GM12878 (cell line): ENCODE results near the gene ARHGAP22. TPM values are rescaled to one million over a fixed set of nuclear protein-coding genes. Genes with fewer than 3 reads are reported as not detected.

Experiments
- ATAC-seq: fragments of 200-7000 bp; cut with Tn5 transposase; 3 replicates; pipeline ENCODE4 v1.9.1; 2020; ENCODE audit warnings: mild to moderate bottlenecking, moderate library complexity
- BruUV-seq: library from RNA; stranded (reverse); fragments of 400-500 nt; replicated peaks from 2 replicates; lab custom pipeline; 2021; lab: Mats Ljungman, UMichigan
- CTCF ChIA-PET: fragments of 300-600 bp; sonication (Branson Sonifier 250); formaldehyde crosslinking; extraction: SDS; loops from one replicate; lab custom pipeline; 2021; ENCODE audit warnings: inconsistent platforms; lab: Yijun Ruan, JAX
- POLR2A ChIA-PET: fragments of 350-600 bp; formaldehyde crosslinking; extraction: SDS; loops from one replicate; lab custom pipeline; 2021; ENCODE audit warnings: inconsistent platforms; lab: Charles Lee
- RAD21 ChIA-PET: fragments of 300-600 bp; sonication (Branson Sonifier 250); formaldehyde crosslinking; loops from one replicate; lab custom pipeline; 2023; ENCODE audit warnings: antibody characterized with exemption; ENCODE audit not compliant: unreplicated experiment; lab: Charles Lee
- SMC1A ChIA-PET: fragments of 300-600 bp; sonication (Branson Sonifier 250); formaldehyde crosslinking; loops from one replicate; lab custom pipeline; 2023; ENCODE audit not compliant: unreplicated experiment, uncharacterized antibody; lab: Charles Lee
- DNase-seq: peaks from one replicate; pipeline ENCODE4 v3.0.0-alpha.2; 2011; ENCODE audit warnings: low read depth, low spot score
- FAIRE-seq: peaks from 3 replicates; lab custom pipeline; 2011; peaks lifted over from hg19 to GRCh38; lab: Jason Lieb, UNC
- H2AFZ ChIP-seq: 2 replicates; pipeline ENCODE4 v1.6.0; 2011; ENCODE audit warnings: low read depth, low read length, control low read depth; ENCODE audit not compliant: control insufficient read depth
- H3K27ac ChIP-seq: 2 replicates; pipeline ENCODE4 v1.5.1; 2011; ENCODE audit warnings: control low read depth; ENCODE audit not compliant: control insufficient read depth, insufficient read depth
- H3K27me3 ChIP-seq, 2 experiments: replicated peaks in 1 of 2; 2 replicates each; pipeline versions ENCODE4 v1.6.0 to v1.6.1; 2011; ENCODE audit warnings: low read length in 1 of 2; ENCODE audit not compliant: control insufficient read depth in 2 of 2, insufficient read depth in 2 of 2
- H3K36me3 ChIP-seq, 2 experiments: 2 replicates each; pipeline ENCODE4 v1.5.1; 2011; ENCODE audit warnings: low read length in 1 of 2; ENCODE audit not compliant: control insufficient read depth in 2 of 2, insufficient read depth in 2 of 2
- H3K4me1 ChIP-seq: 2 replicates; pipeline ENCODE4 v1.6.1; 2011; ENCODE audit warnings: mild to moderate bottlenecking, low read length, moderate library complexity, mixed read lengths; ENCODE audit not compliant: control insufficient read depth, insufficient read depth
- H3K4me2 ChIP-seq: 2 replicates; pipeline ENCODE4 v1.6.0; 2011; ENCODE audit warnings: control low read depth; ENCODE audit not compliant: control insufficient read depth, insufficient read depth
- H3K4me3 ChIP-seq: fragments of 200-600 bp; sonication (generic); 2 replicates; pipeline ENCODE4 v1.5.1; 2016
- H3K79me2 ChIP-seq: 2 replicates; pipeline ENCODE4 v1.6.0; 2011; ENCODE audit warnings: low read length; ENCODE audit not compliant: control insufficient read depth, insufficient read depth
- H3K9ac ChIP-seq: 2 replicates; pipeline ENCODE4 v1.8.0; 2011; ENCODE audit warnings: low read length, control low read depth, mixed read lengths; ENCODE audit not compliant: control insufficient read depth, insufficient read depth
- H3K9me3 ChIP-seq: replicated peaks from 3 replicates; pipeline ENCODE4 v1.5.1; 2011; ENCODE audit warnings: mild to moderate bottlenecking, low read length; ENCODE audit not compliant: control insufficient read depth, insufficient read depth
- H4K20me1 ChIP-seq: 2 replicates; pipeline ENCODE4 v1.6.0; 2011; ENCODE audit not compliant: control insufficient read depth, insufficient read depth
- CTCF ChIP-seq, 3 experiments: IDR thresholded peaks in 2 of 3; conservative IDR thresholded peaks in 1 of 3; 2 replicates each; pipeline ENCODE4 v1.5.1; 2011; ENCODE audit warnings: low read depth in 3 of 3, low read length in 3 of 3, mild to moderate bottlenecking in 3 of 3, control low read depth in 2 of 3, moderate library complexity in 2 of 3, inconsistent platforms in 1 of 3, mixed read lengths in 1 of 3; ENCODE audit not compliant: control insufficient read depth in 2 of 3, insufficient read depth in 1 of 3; ENCODE audit errors: extremely low read depth in 1 of 3
- HSF1 ChIP-seq: fragments of 150-350 bp; IDR thresholded peaks from 2 replicates; pipeline ENCODE4 v1.6.1; 2014; ENCODE audit warnings: mild to moderate bottlenecking, low read depth, low read length
- NFYB ChIP-seq: IDR thresholded peaks from 2 replicates; pipeline ENCODE4 v1.6.1; 2011; ENCODE audit warnings: low read depth, mild to moderate bottlenecking, low read length, improper control_type of control experiment, moderate library complexity; ENCODE audit not compliant: insufficient read depth
- ZNF592 ChIP-seq: fragments of 450-650 bp; IDR thresholded peaks from 2 replicates; pipeline ENCODE4 v1.6.1; 2017; ENCODE audit warnings: mild to moderate bottlenecking, moderate library complexity
- ZNF622 ChIP-seq: fragments of 450-650 bp; IDR thresholded peaks from 2 replicates; pipeline ENCODE4 v1.6.1; 2017; ENCODE audit warnings: mild to moderate bottlenecking, inconsistent platforms
- ZNF687 ChIP-seq: fragments of 450-650 bp; IDR thresholded peaks from 2 replicates; pipeline ENCODE4 v1.6.1; 2017; ENCODE audit warnings: mild to moderate bottlenecking, moderate library complexity
- WGBS: methylation state at CpG from one replicate; pipeline ENCODE4 v1.1.6; 2016; ENCODE audit warnings: low lambda C conversion rate; ENCODE audit not compliant: insufficient replicate concordance, insufficient coverage; ENCODE audit errors: missing lambda C conversion rate; 5-methylcytosine and 5-hydroxymethylcytosine counted together
- in situ Hi-C: fragments of 300-500 bp; cut with MboI; formaldehyde crosslinking; loops from 9 replicates; pipeline ENCODE4 v1.14.3; 2018; ENCODE audit warnings: mixed read lengths
- intact Hi-C: fragments of 100-400 bp; cut with micrococcal nuclease; formaldehyde crosslinking; loops from one replicate; pipeline ENCODE4 v1.14.2; 2022; ENCODE audit not compliant: unreplicated experiment
- polyA plus RNA-seq, 11 experiments: library from polyadenylated mRNA; depleted of rRNA in 4 of 11; unstranded in 6 of 11; stranded (reverse) in 5 of 11; fragments of >200 nt; fragmentation: Nextera tagmentation in 4 of 11; fragmentation: Illumina TruSeq in 1 of 11; extraction: Ambion mirVana in 4 of 11; extraction: Trizol in 1 of 11; gene quantifications; 1 replicate in 1 of 11; 2 replicates in 10 of 11; pipeline versions ENCODE4 v1.2.1 to v1.2.3, GENCODE V29; 2011 to 2016; ENCODE audit warnings: inconsistent platforms in 2 of 11, missing spikeins in 2 of 11, low read depth in 1 of 11
- total RNA-seq, 4 experiments: library from RNA; depleted of rRNA in 3 of 4; stranded (reverse); fragments of >200 nt in 3 of 4; fragmentation: Illumina TruSeq in 1 of 4; extraction: Trizol in 1 of 4; gene quantifications; 2 replicates each; pipeline versions ENCODE4 v1.2.1 to v1.2.3, GENCODE V29; 2013 to 2021
- TF ChIP-seq, protein P1 (sequence below): IDR thresholded peaks from 2 replicates; pipeline ENCODE4 v1.6.1; 2011; ENCODE audit warnings: mild to moderate bottlenecking, low read depth, low read length, moderate library complexity; ENCODE audit not compliant: insufficient replicate concordance

The ARHGAP22 gene
- total and polyA plus RNA-seq, 10 of the 15 experiments (the other 5 are each of a cell fraction or from before 2014, with no cell fraction given): 0.07 to 0.61 (median 0.18) TPM; not detected in 5

DNA sequence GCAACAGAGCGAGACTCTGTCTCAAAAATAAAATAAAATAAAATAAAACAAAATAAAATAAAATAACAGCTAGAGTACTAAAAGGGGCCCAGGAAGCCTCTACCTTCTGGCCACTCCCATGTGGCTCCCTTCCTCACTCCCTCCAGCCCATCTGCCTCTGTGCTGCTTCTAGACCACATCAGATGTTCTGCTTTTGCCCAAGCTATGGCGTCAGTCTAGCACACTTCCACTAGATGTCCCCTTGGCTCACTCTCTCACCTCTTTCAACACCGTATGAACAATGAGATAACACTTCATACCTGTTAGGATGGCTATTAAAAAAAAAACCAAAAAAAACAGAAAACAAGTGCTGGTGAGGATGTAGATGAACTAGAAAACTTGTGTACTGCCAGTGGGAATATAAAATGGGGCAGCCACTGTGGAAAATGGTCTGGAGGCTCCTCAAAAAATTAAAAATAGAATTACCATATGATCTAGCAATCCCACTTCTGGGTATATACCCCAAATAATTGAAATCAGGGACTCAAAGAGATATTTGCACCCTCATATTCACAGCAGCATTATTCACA is 132.3 kb downstream of the ARHGAP22 start:
- Histone ChIP-seq H3K27me3 (no peaks in the 10 kb centered on the region; a peak in 1 of 4 replicates), H3K4me1 (no peaks in the 10 kb centered on the region), H2AFZ (no peak overlapping the region), H3K79me2 (no peaks in the 10 kb centered on the region), H3K4me2 (no peak overlapping the region), H3K36me3 (no peaks in the 10 kb centered on the region), H3K9ac (no peak overlapping the region), H4K20me1 (no peaks in the 10 kb centered on the region), H3K9me3 (no peaks in the 10 kb centered on the region), H3K27ac (no peak overlapping the region), H3K4me3 (no peak overlapping the region)
- ChIA-PET POLR2A (no interaction called here), CTCF (no interaction called here), RAD21 (no interaction called here), SMC1A (interaction anchor here (0.7 kb wide), 1 partner anchor 34 kb away, joined by 3 read pairs; no protein-coding TSS in a partner anchor)
- intact Hi-C loops: no loop called here
- in situ Hi-C loops: no loop called here
- no TSS peak for BruUV-seq
- peak; percentile 32; the same call in 1 of the 3 replicates for ATAC-seq
- DNase-seq: no peak
- FAIRE-seq: no peak
- 17% methylated on average over 2 of the region's 3 CpGs for WGBS
- no peak for TF ChIP-seq CTCF (IDR thresholded peaks at IDR 0.05 in 2 of 3, conservative IDR thresholded peaks at IDR 0.05 in 1 of 3; ENCODE audit: control insufficient read depth in 2 of 3, extremely low read depth in 1 of 3, insufficient read depth in 1 of 3, low read depth in 3 of 3, low read length in 3 of 3)
- no peak for TF ChIP-seq ZNF592
- no peak for TF ChIP-seq ZNF622
- no peak for TF ChIP-seq HSF1
- no peak for TF ChIP-seq ZNF687
- TF ChIP-seq, protein P1, sequence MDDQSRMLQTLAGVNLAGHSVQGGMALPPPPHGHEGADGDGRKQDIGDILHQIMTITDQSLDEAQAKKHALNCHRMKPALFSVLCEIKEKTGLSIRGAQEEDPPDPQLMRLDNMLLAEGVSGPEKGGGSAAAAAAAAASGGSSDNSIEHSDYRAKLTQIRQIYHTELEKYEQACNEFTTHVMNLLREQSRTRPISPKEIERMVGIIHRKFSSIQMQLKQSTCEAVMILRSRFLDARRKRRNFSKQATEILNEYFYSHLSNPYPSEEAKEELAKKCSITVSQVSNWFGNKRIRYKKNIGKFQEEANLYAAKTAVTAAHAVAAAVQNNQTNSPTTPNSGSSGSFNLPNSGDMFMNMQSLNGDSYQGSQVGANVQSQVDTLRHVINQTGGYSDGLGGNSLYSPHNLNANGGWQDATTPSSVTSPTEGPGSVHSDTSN: no peak
- no peak for TF ChIP-seq NFYB
